ENCODE results near the gene HESX1.

Gene HESX1

DNA sequence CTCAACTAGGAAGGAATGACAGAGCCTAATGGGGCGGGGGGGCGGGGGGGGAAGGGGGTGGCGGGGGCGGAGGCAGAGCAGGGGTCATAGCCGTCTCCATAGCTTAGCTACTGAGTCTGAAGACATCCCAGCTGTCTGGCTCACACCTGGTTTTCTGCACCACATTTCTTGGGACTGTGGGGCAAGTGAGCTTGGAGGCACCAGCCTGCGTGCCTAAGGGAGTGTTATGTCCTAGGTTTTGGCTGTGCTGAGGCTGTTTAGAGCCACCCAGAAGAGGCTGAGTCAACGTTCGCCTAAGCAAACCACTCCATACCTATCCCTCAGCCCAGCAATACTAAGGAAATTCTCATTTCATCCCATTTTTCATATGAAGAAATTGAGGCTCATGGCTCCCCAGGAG lies 36.0 kb downstream of the HESX1 start:
- no peak for DNase-seq (ENCODE audit: low read depth)
- no peak overlapping the region for H3K4me3 ChIP-seq (ENCODE audit: low read depth, low read length)
- TF ChIP-seq, protein P1, sequence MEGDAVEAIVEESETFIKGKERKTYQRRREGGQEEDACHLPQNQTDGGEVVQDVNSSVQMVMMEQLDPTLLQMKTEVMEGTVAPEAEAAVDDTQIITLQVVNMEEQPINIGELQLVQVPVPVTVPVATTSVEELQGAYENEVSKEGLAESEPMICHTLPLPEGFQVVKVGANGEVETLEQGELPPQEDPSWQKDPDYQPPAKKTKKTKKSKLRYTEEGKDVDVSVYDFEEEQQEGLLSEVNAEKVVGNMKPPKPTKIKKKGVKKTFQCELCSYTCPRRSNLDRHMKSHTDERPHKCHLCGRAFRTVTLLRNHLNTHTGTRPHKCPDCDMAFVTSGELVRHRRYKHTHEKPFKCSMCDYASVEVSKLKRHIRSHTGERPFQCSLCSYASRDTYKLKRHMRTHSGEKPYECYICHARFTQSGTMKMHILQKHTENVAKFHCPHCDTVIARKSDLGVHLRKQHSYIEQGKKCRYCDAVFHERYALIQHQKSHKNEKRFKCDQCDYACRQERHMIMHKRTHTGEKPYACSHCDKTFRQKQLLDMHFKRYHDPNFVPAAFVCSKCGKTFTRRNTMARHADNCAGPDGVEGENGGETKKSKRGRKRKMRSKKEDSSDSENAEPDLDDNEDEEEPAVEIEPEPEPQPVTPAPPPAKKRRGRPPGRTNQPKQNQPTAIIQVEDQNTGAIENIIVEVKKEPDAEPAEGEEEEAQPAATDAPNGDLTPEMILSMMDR (IDR thresholded peaks at IDR 0.05; ENCODE audit: insufficient read depth, low read depth, low read length, missing control alignments), result no peak

DNA sequence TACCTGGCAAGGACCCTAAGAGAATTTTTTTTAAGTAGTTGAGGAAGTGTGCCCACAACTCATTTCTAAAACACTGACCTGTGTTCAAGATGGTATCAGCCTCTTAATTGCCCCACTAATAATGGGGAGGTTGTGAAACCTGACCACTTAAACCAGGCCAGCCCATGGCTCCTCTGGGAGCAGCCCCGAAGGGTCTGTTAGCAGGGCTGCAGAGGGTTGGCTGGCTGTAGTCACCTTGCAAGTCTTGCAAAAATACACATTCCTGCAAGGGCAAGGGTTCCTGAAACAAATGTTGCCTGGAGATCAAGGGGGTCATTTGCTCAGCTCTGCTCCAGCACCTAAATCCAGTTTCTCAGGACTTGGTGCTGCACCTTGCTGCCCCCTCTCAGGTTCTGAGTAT lies 37.9 kb downstream of the HESX1 start:
- H3K4me3 ChIP-seq (ENCODE audit: low read depth, low read length), result no peak overlapping the region
- no peak for DNase-seq (ENCODE audit: low read depth)
- TF ChIP-seq, protein P1 (IDR thresholded peaks at IDR 0.05; ENCODE audit: insufficient read depth, low read depth, low read length, missing control alignments), result no peak

DNA sequence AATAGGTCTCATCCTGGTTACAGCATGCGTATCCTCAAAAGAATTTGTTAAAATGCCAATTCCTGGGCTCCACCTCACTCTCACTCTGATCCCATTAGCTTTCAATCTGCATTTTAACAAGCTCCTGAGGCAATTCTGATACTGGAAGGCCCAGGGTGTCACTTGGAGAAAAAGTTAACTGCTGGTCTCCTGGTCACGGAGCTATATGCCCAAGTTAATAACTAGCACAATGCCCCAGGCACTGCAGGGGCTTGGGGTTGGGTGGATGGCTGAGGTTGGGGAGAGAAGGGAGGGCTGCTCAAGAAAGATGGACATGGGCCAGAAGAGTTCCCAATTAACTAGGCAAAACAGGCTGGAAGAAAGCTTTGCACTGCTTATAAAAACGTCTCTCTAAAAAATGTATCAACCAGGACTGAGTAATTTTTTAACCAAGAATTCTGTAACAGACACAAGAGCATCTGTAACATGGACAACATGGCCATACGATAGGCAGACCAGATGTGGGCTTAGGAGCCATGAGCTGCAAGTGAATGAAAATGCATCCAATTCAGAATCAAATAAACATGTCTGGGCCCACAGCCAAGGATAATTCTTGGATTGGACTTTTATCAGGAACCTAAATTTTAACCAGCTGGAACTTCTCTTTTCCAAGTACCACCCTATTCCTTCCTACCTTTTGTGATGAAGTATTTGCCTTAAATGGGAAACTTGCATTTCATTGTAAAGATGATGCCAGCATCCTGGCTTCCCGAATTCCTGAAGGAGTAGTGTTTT lies 38.8 kb downstream of the HESX1 start:
- no peak for DNase-seq (ENCODE audit: low read depth)
- no peak overlapping the region for H3K4me3 ChIP-seq (ENCODE audit: low read depth, low read length)
- TF ChIP-seq, protein P1 (IDR thresholded peaks at IDR 0.05; ENCODE audit: insufficient read depth, low read depth, low read length, missing control alignments), result no peak

- TF ChIP-seq, protein P1 (IDR thresholded peaks at IDR 0.05; ENCODE audit: insufficient read depth, low read depth, low read length, missing control alignments), result no peak
- no peak overlapping the region for H3K4me3 ChIP-seq (ENCODE audit: low read depth, low read length)
- DNase-seq (ENCODE audit: low read depth), result no peak
These were observed 39.6 kb downstream of the HESX1 start for GRCh38 chr3:57160076-57160764.

- H3K4me3 ChIP-seq (ENCODE audit: low read depth, low read length), result no peak overlapping the region
- peak; percentile 25 for DNase-seq (ENCODE audit: low read depth)
These were observed 40.7 kb downstream of the HESX1 start for GRCh38 chr3:57158813-57159738.

DNA sequence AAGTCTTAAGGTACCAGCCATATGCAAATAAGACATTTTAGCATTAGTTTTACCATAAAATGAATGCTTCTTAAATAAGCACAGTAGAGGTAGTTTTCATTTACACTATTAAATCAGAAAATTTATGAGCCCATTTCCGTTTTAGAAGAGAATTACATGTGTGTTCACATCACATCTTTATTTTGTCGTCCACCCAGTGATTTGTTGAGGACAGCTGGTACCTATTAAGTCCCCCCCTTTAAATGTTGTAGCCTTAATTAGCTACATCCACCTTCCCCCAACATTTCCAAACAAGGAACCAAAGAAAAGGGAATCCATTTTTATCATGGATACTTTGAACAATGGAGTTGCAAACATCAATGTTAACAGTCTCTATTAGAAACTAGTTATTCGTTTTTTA lies 41.5 kb downstream of the HESX1 start:
- DNase-seq (ENCODE audit: low read depth), result no peak
- no peak overlapping the region for H3K4me3 ChIP-seq (ENCODE audit: low read depth, low read length)
- TF ChIP-seq, protein P1 (IDR thresholded peaks at IDR 0.05; ENCODE audit: insufficient read depth, low read depth, low read length, missing control alignments), result no peak

More at GRCh38 chr3:57158813-57159738, 40.7 kb downstream of the HESX1 start:
- TF ChIP-seq, protein P1 (IDR thresholded peaks at IDR 0.05; ENCODE audit: insufficient read depth, low read depth, low read length, missing control alignments), result no peak

Data from GM12865 (cell line).